Neural progenitor cell (in vitro differentiated cells): Measurements from ENCODE around the gene MYEOV.

ENCODE experiments used
- EZH2 ChIP-seq: fragments of 200-600 bp; sonication (generic); IDR thresholded peaks from 2 replicates; pipeline ENCODE4 v1.6.1; 2017; ENCODE audit warnings: antibody characterized with exemption, mild to moderate bottlenecking, moderate library complexity
- EZH2phosphoT487 ChIP-seq: fragments of 200-600 bp; sonication (generic); IDR thresholded peaks from 2 replicates; pipeline ENCODE4 v1.6.1; 2017; ENCODE audit warnings: antibody characterized with exemption
- TF ChIP-seq, protein P1 (sequence below): fragments of 200-600 bp; sonication (generic); IDR thresholded peaks from 2 replicates; pipeline ENCODE4 v1.5.1; 2017; ENCODE audit warnings: antibody characterized with exemption, mild to moderate bottlenecking

DNA sequence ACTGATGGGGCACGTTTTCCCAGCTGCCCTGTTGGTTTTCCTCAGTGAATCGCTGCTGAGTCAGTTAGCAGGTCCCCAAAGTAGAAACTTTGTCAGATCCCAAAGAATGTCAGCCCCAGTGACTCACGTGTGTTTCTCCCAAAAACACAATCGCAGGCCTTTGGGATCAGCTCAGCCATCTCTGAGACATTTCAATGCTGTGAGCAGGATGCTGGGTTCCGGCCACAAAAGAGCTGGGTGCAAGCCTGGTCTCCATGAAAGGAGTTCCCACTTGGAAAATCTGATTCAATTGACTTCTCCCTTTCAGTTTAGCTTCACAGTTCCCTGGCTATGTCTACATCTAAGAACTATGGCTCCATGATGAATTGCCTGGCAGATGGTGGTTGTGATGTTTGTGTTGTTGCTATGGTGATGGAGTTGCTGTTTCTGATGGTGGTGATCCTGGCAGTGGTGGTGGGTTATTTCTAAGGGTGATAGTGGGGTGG is 28.0 kb downstream of the MYEOV start:
- TF ChIP-seq EZH2 (no peak), EZH2phosphoT487 (no peak)
- TF ChIP-seq, protein P1, sequence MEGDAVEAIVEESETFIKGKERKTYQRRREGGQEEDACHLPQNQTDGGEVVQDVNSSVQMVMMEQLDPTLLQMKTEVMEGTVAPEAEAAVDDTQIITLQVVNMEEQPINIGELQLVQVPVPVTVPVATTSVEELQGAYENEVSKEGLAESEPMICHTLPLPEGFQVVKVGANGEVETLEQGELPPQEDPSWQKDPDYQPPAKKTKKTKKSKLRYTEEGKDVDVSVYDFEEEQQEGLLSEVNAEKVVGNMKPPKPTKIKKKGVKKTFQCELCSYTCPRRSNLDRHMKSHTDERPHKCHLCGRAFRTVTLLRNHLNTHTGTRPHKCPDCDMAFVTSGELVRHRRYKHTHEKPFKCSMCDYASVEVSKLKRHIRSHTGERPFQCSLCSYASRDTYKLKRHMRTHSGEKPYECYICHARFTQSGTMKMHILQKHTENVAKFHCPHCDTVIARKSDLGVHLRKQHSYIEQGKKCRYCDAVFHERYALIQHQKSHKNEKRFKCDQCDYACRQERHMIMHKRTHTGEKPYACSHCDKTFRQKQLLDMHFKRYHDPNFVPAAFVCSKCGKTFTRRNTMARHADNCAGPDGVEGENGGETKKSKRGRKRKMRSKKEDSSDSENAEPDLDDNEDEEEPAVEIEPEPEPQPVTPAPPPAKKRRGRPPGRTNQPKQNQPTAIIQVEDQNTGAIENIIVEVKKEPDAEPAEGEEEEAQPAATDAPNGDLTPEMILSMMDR: no peak
